ENCODE data around the gene FBXO11.
A peak's percentile ranks its signal among the peaks of the same experiment; 100 is the strongest.

The FBXO11 gene

GRCh38 chr2:47891369-47892337 lies 14.6 kb downstream of the FBXO11 start:
- no peak overlapping the region for H3K4me3 Mint-ChIP-seq
- DNase-seq (ENCODE audit: low spot score in 2 of 2) (no peak), ATAC-seq (replicated peaks; ENCODE audit: extremely low read depth, poor library complexity, severe bottlenecking) (no peak)
- no peaks in the 10 kb centered on the region for H3K27me3 Mint-ChIP-seq
- H3K4me1 Mint-ChIP-seq: peaks cover 64% of the 10 kb centered on the region
- peaks cover 18% of the 10 kb centered on the region for H3K36me3 Mint-ChIP-seq (ENCODE audit: insufficient read depth)
- peak overlapping the region; percentile 13 for H3K27ac Mint-ChIP-seq (ENCODE audit: low read depth)
- no peaks in the 10 kb centered on the region for H3K9me3 Mint-ChIP-seq

- H3K4me3 Mint-ChIP-seq: no peak overlapping the region
- H3K36me3 Mint-ChIP-seq (ENCODE audit: insufficient read depth): peaks cover 16% of the 10 kb centered on the region
- H3K4me1 Mint-ChIP-seq: peaks cover 57% of the 10 kb centered on the region
- no peaks in the 10 kb centered on the region for H3K9me3 Mint-ChIP-seq
- H3K27me3 Mint-ChIP-seq: no peaks in the 10 kb centered on the region
- ATAC-seq (replicated peaks; ENCODE audit: extremely low read depth, poor library complexity, severe bottlenecking) (no peak), DNase-seq (ENCODE audit: low spot score in 2 of 2) (no peak)
- no peak overlapping the region for H3K27ac Mint-ChIP-seq (ENCODE audit: low read depth)
Observed at GRCh38 chr2:47890711-47891368, 15.5 kb downstream of the FBXO11 start.

GRCh38 chr2:47888581-47889280 lies 17.6 kb downstream of the FBXO11 start:
- H3K27me3 Mint-ChIP-seq: no peaks in the 10 kb centered on the region

GRCh38 chr2:47876912-47877311 lies 29.4 kb downstream of the FBXO11 start:
- Mint-ChIP-seq H3K4me1 (peaks cover 62% of the 10 kb centered on the region), H3K9me3 (no peaks in the 10 kb centered on the region), H3K36me3 (ENCODE audit: insufficient read depth) (peaks cover 21% of the 10 kb centered on the region), H3K27me3 (no peaks in the 10 kb centered on the region), H3K4me3 (no peak overlapping the region), H3K27ac (ENCODE audit: low read depth) (peak overlapping the region; percentile 23)
- ATAC-seq (replicated peaks; ENCODE audit: extremely low read depth, poor library complexity, severe bottlenecking) (no peak), DNase-seq (ENCODE audit: low spot score in 2 of 2) (no peak)

More at GRCh38 chr2:47888581-47889280, 17.6 kb downstream of the FBXO11 start:
- Mint-ChIP-seq H3K4me1 (peaks cover 61% of the 10 kb centered on the region), H3K27ac (ENCODE audit: low read depth) (peak overlapping the region; percentile 92), H3K4me3 (peak overlapping the region; percentile 36), H3K36me3 (ENCODE audit: insufficient read depth) (peaks cover 23% of the 10 kb centered on the region), H3K9me3 (no peaks in the 10 kb centered on the region)
- peak in 1 of 2 donors; percentile 45 for DNase-seq (ENCODE audit: low spot score in 2 of 2)
- peak; percentile 99 for ATAC-seq (replicated peaks; ENCODE audit: extremely low read depth, poor library complexity, severe bottlenecking)

GRCh38 chr2:47872941-47873340 lies 33.4 kb downstream of the FBXO11 start:
- Mint-ChIP-seq H3K9me3 (no peaks in the 10 kb centered on the region), H3K27ac (ENCODE audit: low read depth) (no peak overlapping the region), H3K36me3 (ENCODE audit: insufficient read depth) (peaks cover 23% of the 10 kb centered on the region), H3K4me1 (peaks cover 75% of the 10 kb centered on the region), H3K27me3 (no peaks in the 10 kb centered on the region), H3K4me3 (no peak overlapping the region)
- DNase-seq (ENCODE audit: low spot score in 2 of 2) (no peak), ATAC-seq (replicated peaks; ENCODE audit: extremely low read depth, poor library complexity, severe bottlenecking) (no peak)

- ATAC-seq (replicated peaks; ENCODE audit: extremely low read depth, poor library complexity, severe bottlenecking) (no peak), DNase-seq (ENCODE audit: low spot score in 2 of 2) (no peak)
- Mint-ChIP-seq H3K36me3 (ENCODE audit: insufficient read depth) (peaks cover 17% of the 10 kb centered on the region), H3K27me3 (no peaks in the 10 kb centered on the region), H3K9me3 (no peaks in the 10 kb centered on the region), H3K4me3 (peak overlapping the region; percentile 3), H3K27ac (ENCODE audit: low read depth) (peak overlapping the region; percentile 65), H3K4me1 (peaks cover 71% of the 10 kb centered on the region)
Observed at GRCh38 chr2:47870641-47871540, 35.4 kb downstream of the FBXO11 start.

GRCh38 chr2:47869859-47870595 lies 36.3 kb downstream of the FBXO11 start:
- no peak for DNase-seq (ENCODE audit: low spot score in 2 of 2)
- no peaks in the 10 kb centered on the region for H3K9me3 Mint-ChIP-seq
- no peak for ATAC-seq (replicated peaks; ENCODE audit: extremely low read depth, poor library complexity, severe bottlenecking)
- no peak overlapping the region for H3K4me3 Mint-ChIP-seq
- peaks cover 76% of the 10 kb centered on the region for H3K4me1 Mint-ChIP-seq
- peak overlapping the region; percentile 65 for H3K27ac Mint-ChIP-seq (ENCODE audit: low read depth)
- peaks cover 17% of the 10 kb centered on the region for H3K36me3 Mint-ChIP-seq (ENCODE audit: insufficient read depth)
- H3K27me3 Mint-ChIP-seq: no peaks in the 10 kb centered on the region

- peak overlapping the region; percentile 75 for H3K27ac Mint-ChIP-seq (ENCODE audit: low read depth)
- no peaks in the 10 kb centered on the region for H3K27me3 Mint-ChIP-seq
- no peaks in the 10 kb centered on the region for H3K9me3 Mint-ChIP-seq
- DNase-seq (ENCODE audit: low spot score in 2 of 2) (no peak), ATAC-seq (replicated peaks; ENCODE audit: extremely low read depth, poor library complexity, severe bottlenecking) (no peak)
- no peak overlapping the region for H3K4me3 Mint-ChIP-seq
- peaks cover 77% of the 10 kb centered on the region for H3K4me1 Mint-ChIP-seq
- H3K36me3 Mint-ChIP-seq (ENCODE audit: insufficient read depth): peaks cover 17% of the 10 kb centered on the region
Observed at GRCh38 chr2:47868611-47869352, 37.5 kb downstream of the FBXO11 start.

- no peaks in the 10 kb centered on the region for H3K9me3 Mint-ChIP-seq
- H3K27ac Mint-ChIP-seq (ENCODE audit: low read depth): peak overlapping the region; percentile 75
- DNase-seq (ENCODE audit: low spot score in 2 of 2): no peak
- peak overlapping the region; percentile 6 for H3K4me3 Mint-ChIP-seq
- H3K4me1 Mint-ChIP-seq: peaks cover 70% of the 10 kb centered on the region
- H3K36me3 Mint-ChIP-seq (ENCODE audit: insufficient read depth): peaks cover 15% of the 10 kb centered on the region
- no peak for ATAC-seq (replicated peaks; ENCODE audit: extremely low read depth, poor library complexity, severe bottlenecking)
- H3K27me3 Mint-ChIP-seq: no peaks in the 10 kb centered on the region
Observed at GRCh38 chr2:47867205-47867604, 39.1 kb downstream of the FBXO11 start.

GRCh38 chr2:47864566-47864965 lies 41.7 kb downstream of the FBXO11 start:
- Mint-ChIP-seq H3K27me3 (no peaks in the 10 kb centered on the region), H3K36me3 (ENCODE audit: insufficient read depth) (peaks cover 16% of the 10 kb centered on the region), H3K9me3 (no peaks in the 10 kb centered on the region), H3K4me3 (no peak overlapping the region), H3K27ac (ENCODE audit: low read depth) (peak overlapping the region; percentile 44), H3K4me1 (peaks cover 47% of the 10 kb centered on the region)
- DNase-seq (ENCODE audit: low spot score in 2 of 2) (no peak), ATAC-seq (replicated peaks; ENCODE audit: extremely low read depth, poor library complexity, severe bottlenecking) (no peak)

GRCh38 chr2:47862949-47863348 lies 43.3 kb downstream of the FBXO11 start:
- Mint-ChIP-seq H3K27me3 (no peaks in the 10 kb centered on the region), H3K9me3 (no peaks in the 10 kb centered on the region), H3K4me3 (no peak overlapping the region), H3K4me1 (peaks cover 33% of the 10 kb centered on the region), H3K36me3 (ENCODE audit: insufficient read depth) (peaks cover 15% of the 10 kb centered on the region), H3K27ac (ENCODE audit: low read depth) (peak overlapping the region; percentile 49)
- ATAC-seq (replicated peaks; ENCODE audit: extremely low read depth, poor library complexity, severe bottlenecking) (no peak), DNase-seq (ENCODE audit: low spot score in 2 of 2) (no peak)
